Measurements from ENCODE around the gene ENAH.

Gene ENAH

GRCh38 chr1:225601902-225602589, 50.9 kb downstream of the ENAH start:
- DNase-seq: no peak

GRCh38 chr1:225598847-225599246, 54.1 kb downstream of the ENAH start:
- DNase-seq: no peak

- DNase-seq: no peak
Measured at GRCh38 chr1:225597926-225598575, 54.9 kb downstream of the ENAH start.

- DNase-seq: no peak
Measured at GRCh38 chr1:225596736-225597135, 56.2 kb downstream of the ENAH start.

GRCh38 chr1:225595974-225596551, 56.9 kb downstream of the ENAH start:
- no peak for DNase-seq

- no peak for DNase-seq
Measured at GRCh38 chr1:225595452-225595851, 57.5 kb downstream of the ENAH start.

- no peak for DNase-seq
Measured at GRCh38 chr1:225593414-225593813, 59.5 kb downstream of the ENAH start.

GRCh38 chr1:225592362-225593025, 60.4 kb downstream of the ENAH start:
- DNase-seq: no peak

GRCh38 chr1:225587310-225587709, 65.6 kb downstream of the ENAH start:
- DNase-seq: no peak

GRCh38 chr1:225581186-225581585, 71.7 kb downstream of the ENAH start:
- no peak for DNase-seq

- no peak for DNase-seq
Measured at GRCh38 chr1:225580238-225581099, 72.5 kb downstream of the ENAH start.

- DNase-seq: no peak
Measured at GRCh38 chr1:225578251-225578977, 74.5 kb downstream of the ENAH start.

GRCh38 chr1:225577241-225577640, 75.7 kb downstream of the ENAH start:
- no peak for DNase-seq

GRCh38 chr1:225573216-225573615, 79.7 kb downstream of the ENAH start:
- no peak for DNase-seq

GRCh38 chr1:225572422-225572821, 80.5 kb downstream of the ENAH start:
- DNase-seq: no peak

GRCh38 chr1:225567789-225568188, 85.1 kb downstream of the ENAH start:
- DNase-seq: no peak

GRCh38 chr1:225565847-225566246, 87.1 kb downstream of the ENAH start:
- DNase-seq: no peak

GRCh38 chr1:225561675-225562074, 91.2 kb downstream of the ENAH start:
- DNase-seq: no peak

- DNase-seq: no peak
Measured at GRCh38 chr1:225559902-225560301, 93.0 kb downstream of the ENAH start.

GRCh38 chr1:225559326-225559725, 93.6 kb downstream of the ENAH start:
- no peak for DNase-seq

GRCh38 chr1:225556694-225557093, 96.2 kb downstream of the ENAH start:
- no peak for DNase-seq

- no peak for DNase-seq
Measured at GRCh38 chr1:225555821-225556220, 97.1 kb downstream of the ENAH start.
